Upper lobe of left lung (tissue), 6 donors: ENCODE measurements around the gene NKAIN4. TPM values are rescaled to one million over a fixed set of nuclear protein-coding genes. Genes with fewer than 3 reads are reported as not detected.

ENCODE experiments used
- ATAC-seq, 2 donors: fragments of 200-7000 bp; cut with Tn5 transposase; one replicate each; pipeline ENCODE4 v1.9.1; 2022; ENCODE audit warnings: mild to moderate bottlenecking in 2 of 2, moderate library complexity in 2 of 2; ENCODE audit not compliant: low FRiP score in 2 of 2
- DNase-seq, 2 donors: peaks; one replicate each; pipeline ENCODE4 v3.0.0-alpha.2; 2019 to 2020
- H3K27ac ChIP-seq, 4 donors: fragments of 200-600 bp; sonication (generic); one replicate each; pipeline ENCODE4 v1.5.1; 2016 to 2019
- H3K27me3 ChIP-seq, 4 donors: fragments of 200-600 bp; sonication (generic); one replicate each; pipeline ENCODE4 v1.5.1; 2017 to 2019
- H3K36me3 ChIP-seq, 4 donors: fragments of 200-600 bp; sonication (generic); one replicate each; pipeline ENCODE4 v1.5.1; 2016 to 2019
- H3K4me1 ChIP-seq, 4 donors: fragments of 200-600 bp; sonication (generic); one replicate each; pipeline ENCODE4 v1.5.1; 2018 to 2019
- H3K4me3 ChIP-seq, 4 donors: fragments of 200-600 bp; sonication (generic); one replicate each; pipeline ENCODE4 v1.5.1; 2017 to 2019; ENCODE audit warnings: mild to moderate bottlenecking in 2 of 4, moderate library complexity in 1 of 4
- H3K9me3 ChIP-seq, 4 donors: fragments of 200-600 bp; sonication (generic); one replicate each; pipeline ENCODE4 v1.5.1; 2018 to 2019
- EP300 ChIP-seq, 4 donors: sonication (generic); formaldehyde crosslinking; IDR thresholded peaks; one replicate each; pipeline ENCODE4 v1.5.1; 2017; ENCODE audit warnings: antibody characterized with exemption in 4 of 4, control low read depth in 2 of 4
- POLR2A ChIP-seq, 4 donors: fragments of 450-650 bp; IDR thresholded peaks; one replicate each; pipeline ENCODE4 v1.5.1; 2016 to 2017; ENCODE audit warnings: antibody characterized with exemption in 4 of 4, mild to moderate bottlenecking in 2 of 4
- POLR2AphosphoS5 ChIP-seq, 2 donors: sonication (generic); formaldehyde crosslinking; IDR thresholded peaks; one replicate each; pipeline ENCODE4 v1.5.1; 2017; ENCODE audit warnings: antibody characterized with exemption in 2 of 2
- WGBS, 2 donors: methylation state at CpG; one replicate each; pipeline ENCODE4 v1.1.5; 2017 to 2018; 5-methylcytosine and 5-hydroxymethylcytosine counted together
- total RNA-seq, 6 donors: library from RNA; depleted of rRNA in 4 of 6; stranded (reverse); fragments of >200 nt in 4 of 6; gene quantifications; one replicate each; pipeline versions ENCODE4 v1.1.0 to v1.2.1, GENCODE V29; 2016 to 2021
- TF ChIP-seq, protein P1 (sequence below), 6 experiments: fragments of 450-650 bp in 4 of 6; fragments of 200-600 bp in 2 of 6; sonication (generic) in 2 of 6; IDR thresholded peaks; one replicate each; pipeline ENCODE4 v1.5.1; 2016 to 2019; ENCODE audit warnings: antibody characterized with exemption in 6 of 6
- donor health status: DM: no; HTN: no; CAD: no; lungs with moderate emphysema.
- donor health status: DM: no; HTN: yes; CAD: no; lungs with severe emphysema.

The NKAIN4 gene
- total RNA-seq, 6 donors from 2014 or later: 0.17 TPM; not detected in 5

- no peak for DNase-seq
- ATAC-seq: no peak
- Histone ChIP-seq H3K36me3 (no peaks in the 10 kb centered on the region), H3K9me3 (no peaks in the 10 kb centered on the region), H3K27ac (no peak overlapping the region), H3K27me3 (no peaks in the 10 kb centered on the region), H3K4me3 (no peak overlapping the region), H3K4me1 (peaks cover 0 to 12% (median 6%) of the 10 kb centered on the region in 4 donors)
- TF ChIP-seq POLR2AphosphoS5 (IDR thresholded peaks at IDR 0.05) (no peak), POLR2A (IDR thresholded peaks at IDR 0.05) (no peak), EP300 (IDR thresholded peaks at IDR 0.05) (no peak)
- TF ChIP-seq, protein P1, sequence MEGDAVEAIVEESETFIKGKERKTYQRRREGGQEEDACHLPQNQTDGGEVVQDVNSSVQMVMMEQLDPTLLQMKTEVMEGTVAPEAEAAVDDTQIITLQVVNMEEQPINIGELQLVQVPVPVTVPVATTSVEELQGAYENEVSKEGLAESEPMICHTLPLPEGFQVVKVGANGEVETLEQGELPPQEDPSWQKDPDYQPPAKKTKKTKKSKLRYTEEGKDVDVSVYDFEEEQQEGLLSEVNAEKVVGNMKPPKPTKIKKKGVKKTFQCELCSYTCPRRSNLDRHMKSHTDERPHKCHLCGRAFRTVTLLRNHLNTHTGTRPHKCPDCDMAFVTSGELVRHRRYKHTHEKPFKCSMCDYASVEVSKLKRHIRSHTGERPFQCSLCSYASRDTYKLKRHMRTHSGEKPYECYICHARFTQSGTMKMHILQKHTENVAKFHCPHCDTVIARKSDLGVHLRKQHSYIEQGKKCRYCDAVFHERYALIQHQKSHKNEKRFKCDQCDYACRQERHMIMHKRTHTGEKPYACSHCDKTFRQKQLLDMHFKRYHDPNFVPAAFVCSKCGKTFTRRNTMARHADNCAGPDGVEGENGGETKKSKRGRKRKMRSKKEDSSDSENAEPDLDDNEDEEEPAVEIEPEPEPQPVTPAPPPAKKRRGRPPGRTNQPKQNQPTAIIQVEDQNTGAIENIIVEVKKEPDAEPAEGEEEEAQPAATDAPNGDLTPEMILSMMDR (IDR thresholded peaks at IDR 0.05): no peak
- 54 to 80% methylated on average over 1 to 8 of the region's 9 CpGs for WGBS, 2 donors
These were observed 33.4 kb downstream of the NKAIN4 start for GRCh38 chr20:63220696-63221399.

GRCh38 chr20:63219866-63220521, 34.3 kb downstream of the NKAIN4 start:
- H3K4me3 ChIP-seq: no peak overlapping the region
- no peaks in the 10 kb centered on the region for H3K27me3 ChIP-seq
- H3K9me3 ChIP-seq: no peaks in the 10 kb centered on the region
- WGBS, 2 donors: 72 to 74% methylated on average over 22 to 24 of the region's 25 CpGs
- DNase-seq (no peak), ATAC-seq (no peak)
- no peaks in the 10 kb centered on the region for H3K36me3 ChIP-seq
- H3K27ac ChIP-seq: no peak overlapping the region
- no peak for TF ChIP-seq POLR2A (IDR thresholded peaks at IDR 0.05)
- no peak for TF ChIP-seq POLR2AphosphoS5 (IDR thresholded peaks at IDR 0.05)
- TF ChIP-seq EP300 (IDR thresholded peaks at IDR 0.05): no peak
- TF ChIP-seq, protein P1 (IDR thresholded peaks at IDR 0.05): no peak
- H3K4me1 ChIP-seq: peaks cover 2 to 15% (median 9%) of the 10 kb centered on the region in 4 donors

DNA sequence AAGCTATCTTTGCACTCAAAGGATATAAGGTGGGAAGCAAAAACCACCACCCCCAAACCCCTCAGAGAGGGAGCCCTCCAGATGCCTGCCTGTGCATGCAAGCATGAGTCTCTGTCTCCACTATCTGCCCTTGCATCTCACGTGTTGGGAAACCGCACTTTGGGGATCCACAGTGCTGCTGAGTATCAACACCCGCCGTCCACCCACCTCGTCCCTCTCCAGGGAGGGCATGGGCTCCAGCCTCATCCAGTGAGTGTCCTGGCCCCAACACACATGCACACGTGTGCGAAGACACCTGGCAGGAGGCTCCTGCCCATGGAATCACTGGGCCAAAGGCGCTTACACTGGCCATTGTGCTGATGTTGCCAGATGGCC, 34.8 kb downstream of the NKAIN4 start:
- ATAC-seq (no peak), DNase-seq (no peak)
- H3K36me3 ChIP-seq: peaks cover 0 to 2% (median 0%) of the 10 kb centered on the region in 4 donors
- WGBS, 2 donors: 80 to 84% methylated on average over 5 to 8 of the region's 8 CpGs
- H3K27ac ChIP-seq: no peak overlapping the region
- H3K4me3 ChIP-seq: no peak overlapping the region
- TF ChIP-seq EP300 (IDR thresholded peaks at IDR 0.05) (no peak), POLR2A (IDR thresholded peaks at IDR 0.05) (no peak), POLR2AphosphoS5 (IDR thresholded peaks at IDR 0.05) (no peak)
- TF ChIP-seq, protein P1 (IDR thresholded peaks at IDR 0.05): no peak
- no peaks in the 10 kb centered on the region for H3K27me3 ChIP-seq
- H3K9me3 ChIP-seq: no peaks in the 10 kb centered on the region
- peaks cover 8 to 16% (median 14%) of the 10 kb centered on the region in 4 donors for H3K4me1 ChIP-seq

- WGBS, 2 donors: 78 to 87% methylated on average over 6 to 13 of the region's 13 CpGs
These were observed 35.4 kb downstream of the NKAIN4 start for GRCh38 chr20:63218701-63219446.

More at GRCh38 chr20:63218701-63219446, 35.4 kb downstream of the NKAIN4 start:
- H3K27ac ChIP-seq: no peak overlapping the region
- no peak overlapping the region for H3K4me3 ChIP-seq
- no peak for ATAC-seq
- no peaks in the 10 kb centered on the region for H3K27me3 ChIP-seq
- peaks cover 0 to 7% (median 0%) of the 10 kb centered on the region in 4 donors for H3K36me3 ChIP-seq
- H3K4me1 ChIP-seq: peaks cover 11 to 20% (median 19%) of the 10 kb centered on the region in 4 donors
- no peaks in the 10 kb centered on the region for H3K9me3 ChIP-seq
- TF ChIP-seq EP300 (IDR thresholded peaks at IDR 0.05) (no peak), POLR2A (IDR thresholded peaks at IDR 0.05) (no peak), POLR2AphosphoS5 (IDR thresholded peaks at IDR 0.05) (no peak)
- TF ChIP-seq, protein P1 (IDR thresholded peaks at IDR 0.05): no peak
- no peak for DNase-seq
